Mucosa of descending colon (tissue), 3 donors: Measurements from ENCODE around the gene RAB17. TPM values are rescaled to one million over a fixed set of nuclear protein-coding genes. Genes with fewer than 3 reads are reported as not detected.
A peak's percentile ranks its signal among the peaks of the same experiment; 100 is the strongest.

Experiments
- ATAC-seq: fragments of 200-7000 bp; cut with Tn5 transposase; one replicate; pipeline ENCODE4 v1.9.1; 2020; ENCODE audit warnings: mild to moderate bottlenecking, moderate library complexity
- DNase-seq, 3 donors: peaks; one replicate each; pipeline ENCODE4 v3.0.0-alpha.2; 2020
- H3K36me3 ChIP-seq: fragments of 200-600 bp; one replicate; pipeline ENCODE4 v1.8.0; 2021; ENCODE audit warnings: low read depth, mild to moderate bottlenecking
- H3K4me1 ChIP-seq: fragments of 200-600 bp; one replicate; pipeline ENCODE4 v1.8.0; 2021; ENCODE audit warnings: low read depth, mild to moderate bottlenecking
- H3K4me3 ChIP-seq: fragments of 200-600 bp; one replicate; pipeline ENCODE4 v1.8.0; 2021; ENCODE audit warnings: mild to moderate bottlenecking
- H3K9me3 ChIP-seq: fragments of 200-600 bp; one replicate; pipeline ENCODE4 v1.8.0; 2021; ENCODE audit warnings: mild to moderate bottlenecking
- CTCF ChIP-seq: fragments of 200-600 bp; IDR thresholded peaks from one replicate; pipeline ENCODE4 v1.8.0; 2022; ENCODE audit warnings: antibody characterized with exemption, mild to moderate bottlenecking
- intact Hi-C, 2 donors: fragments of 100-400 bp; cut with DNase I in 1 of 2; cut with micrococcal nuclease in 1 of 2; formaldehyde crosslinking; loops; one replicate each; pipeline versions ENCODE4 v1.11.0 to v1.11.1; 2022; cut with DNase I, micrococcal nuclease
- total RNA-seq, 3 donors: library from RNA; stranded (reverse); fragmentation: NEBNext Ultra II Directional in 2 of 3; extraction: Animal tissue kit (Norgen Biotek cat#: 25700) in 2 of 3; gene quantifications; one replicate each; pipeline versions ENCODE4 v1.2.1 to v1.2.4, GENCODE V29; 2021 to 2023
- donor health status: DM: no; HTN: no; CAD: no; lungs with moderate emphysema.
- donor health status: DM: no; HTN: no; CAD: no.
- donor health status: DM: no; HTN: yes; CAD: no.

The RAB17 gene
- total RNA-seq, 3 donors from 2014 or later = 25.8 to 95.2 (median 62.8) TPM

- DNase-seq (peak; percentile 87 to 92 (median 90)), ATAC-seq (peak; percentile 97)
- Histone ChIP-seq H3K4me3 (no peak overlapping the region), H3K36me3 (no peaks in the 10 kb centered on the region), H3K4me1 (peaks cover 10% of the 10 kb centered on the region), H3K9me3 (no peaks in the 10 kb centered on the region)
- intact Hi-C loops = loop anchor here in 1 of 2 donors (2.0 kb wide), 1 partner anchor 59 kb away; no protein-coding TSS in a partner anchor
- TF ChIP-seq CTCF = peak; percentile 92
Measured at GRCh38 chr2:237572021-237572741, 18.4 kb downstream of the RAB17 start.

GRCh38 chr2:237571551-237571950 lies 19.0 kb downstream of the RAB17 start:
- peak in 1 of 3 donors; percentile 23 for DNase-seq
- H3K4me1 ChIP-seq = peaks cover 10% of the 10 kb centered on the region
- intact Hi-C loops = no loop called here
- no peak for ATAC-seq
- no peak overlapping the region for H3K4me3 ChIP-seq
- TF ChIP-seq CTCF = no peak
- no peaks in the 10 kb centered on the region for H3K9me3 ChIP-seq
- H3K36me3 ChIP-seq = no peaks in the 10 kb centered on the region

GRCh38 chr2:237570776-237571335 lies 19.7 kb downstream of the RAB17 start:
- H3K4me3 ChIP-seq = no peak overlapping the region
- ATAC-seq (no peak), DNase-seq (peak in 1 of 3 donors; percentile 20)
- no peaks in the 10 kb centered on the region for H3K9me3 ChIP-seq
- intact Hi-C loops = no loop called here
- no peak for TF ChIP-seq CTCF
- peaks cover 10% of the 10 kb centered on the region for H3K4me1 ChIP-seq
- H3K36me3 ChIP-seq = no peaks in the 10 kb centered on the region

GRCh38 chr2:237569896-237570295 lies 20.6 kb downstream of the RAB17 start:
- DNase-seq (peak in 1 of 3 donors; percentile 6), ATAC-seq (no peak)
- H3K9me3 ChIP-seq = no peaks in the 10 kb centered on the region
- peaks cover 10% of the 10 kb centered on the region for H3K4me1 ChIP-seq
- intact Hi-C loops = loop anchor here in 1 of 2 donors (5.0 kb wide), 1 partner anchor 53 kb away; no protein-coding TSS in a partner anchor
- H3K4me3 ChIP-seq = no peak overlapping the region
- H3K36me3 ChIP-seq = no peaks in the 10 kb centered on the region
- no peak for TF ChIP-seq CTCF

GRCh38 chr2:237569041-237569440 lies 21.5 kb downstream of the RAB17 start:
- no peaks in the 10 kb centered on the region for H3K9me3 ChIP-seq
- TF ChIP-seq CTCF = no peak
- H3K4me1 ChIP-seq = peaks cover 10% of the 10 kb centered on the region
- ATAC-seq (no peak), DNase-seq (no peak)
- H3K4me3 ChIP-seq = no peak overlapping the region
- H3K36me3 ChIP-seq = no peaks in the 10 kb centered on the region
- intact Hi-C loops = loop anchor here in 1 of 2 donors (5.0 kb wide), 1 partner anchor 52 kb away; no protein-coding TSS in a partner anchor
